Transverse colon (tissue), 4 donors: ENCODE data around the gene EIF4EBP2. TPM values are rescaled to one million over a fixed set of nuclear protein-coding genes. Genes with fewer than 3 reads are reported as not detected.

Experiments
- DNase-seq: peaks from one replicate; pipeline ENCODE4 v3.0.0-alpha.2; 2019
- H3K27ac ChIP-seq, 4 donors: fragments of 200-600 bp; sonication (generic); 2 replicates each; pipeline ENCODE4 v1.5.1; 2016 to 2018; ENCODE audit warnings: inconsistent platforms in 4 of 4
- H3K27me3 ChIP-seq: fragments of 200-600 bp; sonication (generic); 2 replicates; pipeline ENCODE4 v1.5.1; 2017; ENCODE audit warnings: inconsistent platforms
- H3K36me3 ChIP-seq, 4 donors: fragments of 200-600 bp; sonication (generic); 2 replicates each; pipeline ENCODE4 v1.5.1; 2017 to 2019; ENCODE audit warnings: inconsistent platforms in 4 of 4
- H3K4me1 ChIP-seq, 4 donors: fragments of 200-600 bp; sonication (generic); 2 replicates each; pipeline ENCODE4 v1.5.1; 2017 to 2020; ENCODE audit warnings: inconsistent platforms in 4 of 4
- H3K4me3 ChIP-seq, 4 donors: fragments of 200-600 bp; sonication (generic); 1 replicate in 1 of 4; 2 replicates in 3 of 4; pipeline versions ENCODE4 v1.5.1 to v1.6.1; 2017 to 2019; ENCODE audit warnings: inconsistent platforms in 4 of 4
- H3K9me3 ChIP-seq, 2 donors: fragments of 200-600 bp; sonication (generic); 2 replicates each; pipeline ENCODE4 v1.5.1; 2017 to 2019; ENCODE audit warnings: inconsistent platforms in 2 of 2
- CTCF ChIP-seq, 5 experiments: fragments of 200-600 bp in 3 of 5; fragments of 450-650 bp in 2 of 5; sonication (generic) in 3 of 5; IDR thresholded peaks; 1 replicate in 2 of 5; 2 replicates in 3 of 5; pipeline ENCODE4 v1.5.1; 2016 to 2017; ENCODE audit warnings: antibody characterized with exemption in 5 of 5, inconsistent platforms in 3 of 5, mild to moderate bottlenecking in 2 of 5, moderate library complexity in 1 of 5
- EP300 ChIP-seq: sonication (generic); formaldehyde crosslinking; IDR thresholded peaks from one replicate; pipeline ENCODE4 v1.6.1; 2017; ENCODE audit warnings: antibody characterized with exemption, low read depth
- POLR2A ChIP-seq: fragments of 450-650 bp; IDR thresholded peaks from one replicate; pipeline ENCODE4 v1.6.1; 2016; ENCODE audit warnings: antibody characterized with exemption, mild to moderate bottlenecking, moderate library complexity
- POLR2AphosphoS5 ChIP-seq, 3 donors: sonication (generic); formaldehyde crosslinking; IDR thresholded peaks; one replicate each; pipeline ENCODE4 v1.6.1; 2016; ENCODE audit warnings: antibody characterized with exemption in 3 of 3
- WGBS, 2 donors: methylation state at CpG; one replicate each; pipeline ENCODE4 v1.1.5; 2018; ENCODE audit warnings: low coverage in 1 of 2; 5-methylcytosine and 5-hydroxymethylcytosine counted together
- in situ Hi-C, 4 donors: fragments of 200-750 bp; cut with MboI; loops; one replicate each; pipeline versions ENCODE4 v1.15.0 to v1.15.1; 2017; ENCODE audit warnings: low sequenced_read_pairs in 3 of 4, low pct_ligation_motif_present in 1 of 4, low pct_unique_long_range_greater_than_20kb in 1 of 4
- intact Hi-C: fragments of 100-400 bp; cut with DNase I; formaldehyde crosslinking; loops from one replicate; pipeline ENCODE4 v1.15.1; 2023; ENCODE audit warnings: low total_unique reads
- total RNA-seq, 4 donors: library from RNA; depleted of rRNA; stranded (reverse); fragments of >200 nt; gene quantifications; one replicate each; pipeline ENCODE4 v1.1.0, GENCODE V29; 2016

EIF4EBP2 gene
- total RNA-seq, 4 donors from 2014 or later, result 43.6 to 117 (median 110) TPM

- Histone ChIP-seq H3K36me3 (no peaks in the 10 kb centered on the region), H3K27ac (no peak overlapping the region), H3K4me3 (no peak overlapping the region), H3K27me3 (no peaks in the 10 kb centered on the region), H3K9me3 (no peaks in the 10 kb centered on the region), H3K4me1 (no peaks in the 10 kb centered on the region)
- 94% methylated on average over 1 of the region's 1 CpG; no CpG with 5 or more reads in 1 of the 2 donors for WGBS, 2 donors
- in situ Hi-C loops (no loop called here), intact Hi-C loops (no loop called here)
- DNase-seq, result no peak
- no peak for TF ChIP-seq EP300
- no peak for TF ChIP-seq POLR2A
- TF ChIP-seq POLR2AphosphoS5 (IDR thresholded peaks at IDR 0.05), result no peak
Measured at GRCh38 chr10:70396140-70396539, 7.8 kb upstream of the EIF4EBP2 start.

- Histone ChIP-seq H3K36me3 (no peaks in the 10 kb centered on the region), H3K4me1 (peaks cover 0 to 5% (median 2%) of the 10 kb centered on the region in 4 donors), H3K4me3 (no peak overlapping the region), H3K9me3 (no peaks in the 10 kb centered on the region), H3K27ac (no peak overlapping the region), H3K27me3 (no peaks in the 10 kb centered on the region)
- intact Hi-C loops, result no loop called here
- WGBS, 2 donors, result 94 to 97% methylated on average over 3 of the region's 3 CpGs
- TF ChIP-seq CTCF (IDR thresholded peaks at IDR 0.05) (no peak), POLR2AphosphoS5 (IDR thresholded peaks at IDR 0.05) (no peak), EP300 (no peak), POLR2A (no peak)
- no peak for DNase-seq
- in situ Hi-C loops, result no loop called here
Measured at GRCh38 chr10:70399177-70399576, 4.8 kb upstream of the EIF4EBP2 start.

GRCh38 chr10:70403483-70404035 lies 386 bp upstream of the EIF4EBP2 start:
- intact Hi-C loops (no loop called here), in situ Hi-C loops (no loop called here)
- DNase-seq, result no peak
- WGBS, 2 donors, result 3 to 4% methylated on average over 5 to 11 of the region's 12 CpGs
- Histone ChIP-seq H3K4me3 (peak overlapping the region in 3 of 4 donors; percentile 84 to 98 (median 87)), H3K27me3 (no peaks in the 10 kb centered on the region), H3K4me1 (peaks cover 6 to 25% (median 15%) of the 10 kb centered on the region in 4 donors), H3K27ac (peak overlapping the region; percentile 99 to 100 (median 100)), H3K36me3 (no peaks in the 10 kb centered on the region), H3K9me3 (no peaks in the 10 kb centered on the region)
- no peak for TF ChIP-seq EP300
- no peak for TF ChIP-seq POLR2A
- TF ChIP-seq CTCF (IDR thresholded peaks at IDR 0.05), result no peak

GRCh38 chr10:70404787-70405036 lies 767 bp downstream of the EIF4EBP2 start:
- H3K27me3 ChIP-seq, result no peaks in the 10 kb centered on the region
- peak; percentile 50 for DNase-seq
- intact Hi-C loops (no loop called here), in situ Hi-C loops (no loop called here)
- peaks cover 6 to 37% (median 25%) of the 10 kb centered on the region in 4 donors for H3K4me1 ChIP-seq
- H3K9me3 ChIP-seq, result no peaks in the 10 kb centered on the region
- WGBS, 2 donors, result 0% methylated on average over 11 of the region's 11 CpGs; no CpG with 5 or more reads in 1 of the 2 donors
- TF ChIP-seq POLR2A (no peak), POLR2AphosphoS5 (IDR thresholded peaks at IDR 0.05) (no peak), EP300 (no peak), CTCF (IDR thresholded peaks at IDR 0.05) (no peak)
- peak overlapping the region; percentile 84 to 98 (median 90) for H3K4me3 ChIP-seq
- peak overlapping the region; percentile 99 to 100 (median 100) for H3K27ac ChIP-seq
- no peaks in the 10 kb centered on the region for H3K36me3 ChIP-seq
